ENCODE measurements around the gene N4BP2L2.

N4BP2L2 gene

GRCh38 chr13:32456591-32456990, 82.0 kb downstream of the N4BP2L2 start:
- no peak for DNase-seq

- DNase-seq: no peak
These were observed 83.0 kb downstream of the N4BP2L2 start for GRCh38 chr13:32455594-32455903.

DNA sequence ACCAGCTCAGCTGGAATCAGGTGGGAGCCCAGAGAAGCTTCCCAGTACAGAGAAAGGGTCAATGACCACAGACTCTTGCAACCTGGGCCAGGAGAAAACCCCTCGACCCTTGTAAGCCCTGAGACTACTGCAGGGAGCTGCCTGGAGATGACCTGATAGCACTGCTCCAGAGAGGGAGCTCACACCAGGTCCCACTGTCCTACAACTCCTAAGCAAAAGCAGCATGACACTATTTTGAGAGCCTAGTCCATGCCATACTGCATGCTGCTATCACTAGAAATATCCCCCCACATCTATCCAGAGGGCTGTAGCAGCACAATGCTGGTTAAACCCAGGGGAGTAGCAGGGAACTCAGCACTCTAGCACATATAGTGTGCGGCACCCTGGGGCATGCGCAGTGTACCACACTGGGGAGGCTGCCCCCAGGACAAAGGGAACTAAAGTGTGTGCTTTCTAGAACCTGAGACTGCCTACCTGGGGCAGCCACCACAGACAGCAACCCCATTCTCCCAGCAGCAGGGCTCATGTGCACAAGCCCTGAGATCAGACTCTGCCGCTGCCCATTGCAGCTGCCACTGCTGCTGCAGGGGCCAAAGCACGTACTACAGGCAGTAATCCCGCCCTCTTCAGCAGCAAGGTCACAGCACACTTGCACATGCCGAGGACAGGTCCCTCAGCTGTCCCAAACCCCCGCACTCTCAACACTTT, 83.6 kb downstream of the N4BP2L2 start:
- no peak for DNase-seq

- DNase-seq: no peak
These were observed 84.6 kb downstream of the N4BP2L2 start for GRCh38 chr13:32453981-32454380.

GRCh38 chr13:32448972-32449371, 89.6 kb downstream of the N4BP2L2 start:
- no peak for DNase-seq

DNA sequence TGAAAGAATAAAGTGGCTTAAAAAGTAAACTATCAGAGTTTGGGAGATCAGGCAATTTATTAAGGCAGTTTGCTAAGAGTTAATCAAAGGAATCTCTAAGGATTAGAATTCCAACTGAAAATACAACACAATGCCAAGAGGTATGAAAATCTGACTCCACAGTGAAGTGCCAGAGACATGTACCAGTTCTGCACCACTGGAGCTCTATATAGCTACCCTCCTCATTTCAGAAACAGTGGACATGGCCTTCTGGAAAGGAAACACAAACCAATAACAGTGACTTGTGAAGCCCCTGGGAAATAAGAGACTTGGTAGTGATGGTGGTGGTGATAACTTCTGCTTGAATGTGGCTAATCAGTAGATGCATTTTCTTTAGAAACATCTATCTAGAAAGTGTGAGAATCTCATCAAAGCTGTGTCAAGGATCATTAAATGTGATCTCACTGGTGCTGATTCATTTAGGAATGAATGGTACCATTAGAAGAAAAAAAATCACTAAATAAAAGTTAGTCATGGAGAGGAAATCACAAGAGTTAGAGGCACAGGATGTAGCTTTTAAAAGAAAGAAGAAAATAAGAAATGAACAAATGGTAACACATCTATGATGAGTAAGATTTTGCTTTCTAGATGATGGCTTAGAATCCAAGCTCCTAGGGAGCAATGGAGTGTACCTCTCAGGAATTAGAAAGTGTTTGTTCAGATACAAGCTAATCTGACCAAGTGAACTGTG, 90.5 kb downstream of the N4BP2L2 start:
- DNase-seq: peak; percentile 87

DNA sequence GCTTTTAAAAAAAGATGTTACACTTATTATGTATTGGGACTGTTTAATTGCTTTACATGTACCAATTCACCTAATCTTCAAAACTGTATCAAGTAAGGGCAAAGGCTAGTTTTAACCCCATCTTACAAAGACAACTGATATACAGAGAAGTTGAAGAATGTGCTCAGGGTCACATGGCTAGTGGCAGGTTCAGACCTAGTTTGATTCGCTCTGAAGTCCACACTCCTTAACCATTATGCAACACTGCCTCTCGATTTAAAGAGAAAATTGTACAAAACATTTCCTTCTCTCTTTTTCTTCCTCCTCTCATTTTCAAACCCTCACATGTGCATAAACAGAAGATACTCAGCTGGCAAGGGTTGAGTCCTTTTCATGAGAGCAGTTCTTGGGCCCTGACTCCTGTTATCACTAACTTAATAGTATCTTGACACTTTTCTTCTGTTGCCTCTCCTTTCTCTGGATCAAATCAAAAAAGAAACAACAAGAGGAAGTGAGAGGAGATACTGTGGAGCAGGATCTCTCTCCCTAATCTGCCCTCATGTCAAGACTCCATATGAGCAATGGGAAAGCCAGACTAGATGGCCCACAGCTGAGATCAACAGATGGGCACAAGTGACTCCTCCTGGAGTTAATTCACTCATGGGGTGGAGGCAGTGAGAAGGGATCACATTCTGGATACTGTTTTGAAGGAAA, 91.7 kb downstream of the N4BP2L2 start:
- no peak for DNase-seq

DNA sequence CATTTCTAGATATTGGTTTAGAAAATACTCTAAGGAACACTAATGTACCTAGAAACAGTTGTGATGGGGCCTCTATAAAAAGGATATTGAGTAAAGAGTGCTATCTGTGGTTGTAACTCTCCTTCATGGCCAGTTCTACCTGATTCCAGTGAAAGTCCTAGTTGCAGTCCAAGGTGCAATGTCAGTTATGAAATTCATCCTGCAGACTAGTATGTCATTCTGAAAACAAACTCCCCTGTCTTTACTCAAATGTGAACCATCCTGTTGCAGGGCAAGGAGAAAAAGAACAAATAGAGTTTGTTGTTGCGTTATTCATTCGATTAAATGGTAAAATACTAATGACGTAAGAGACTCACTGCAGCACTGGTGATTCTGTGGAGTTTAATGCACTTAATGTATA, 92.4 kb downstream of the N4BP2L2 start:
- DNase-seq: no peak

DNA sequence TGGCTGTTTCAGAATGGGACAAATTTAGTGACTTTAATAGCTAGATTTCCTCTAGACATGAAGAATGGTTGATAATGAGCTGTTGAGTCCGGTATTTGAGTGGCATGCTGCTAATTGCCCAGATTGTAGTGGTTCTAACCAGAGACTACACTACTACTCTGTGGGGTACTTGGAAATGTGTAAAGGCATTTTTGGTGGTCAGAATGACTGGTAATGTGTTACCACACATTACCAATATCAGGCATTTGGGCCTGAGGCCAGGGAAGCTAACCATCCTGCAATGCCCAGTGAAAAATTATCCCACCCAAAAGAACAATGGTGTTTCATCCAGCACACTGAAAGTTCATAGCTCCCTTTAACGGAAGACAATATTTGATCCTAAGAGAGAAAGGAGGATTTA, 93.1 kb downstream of the N4BP2L2 start:
- no peak for DNase-seq

- peak; percentile 4 for DNase-seq
These were observed 95.5 kb downstream of the N4BP2L2 start for GRCh38 chr13:32443111-32443510.

DNA sequence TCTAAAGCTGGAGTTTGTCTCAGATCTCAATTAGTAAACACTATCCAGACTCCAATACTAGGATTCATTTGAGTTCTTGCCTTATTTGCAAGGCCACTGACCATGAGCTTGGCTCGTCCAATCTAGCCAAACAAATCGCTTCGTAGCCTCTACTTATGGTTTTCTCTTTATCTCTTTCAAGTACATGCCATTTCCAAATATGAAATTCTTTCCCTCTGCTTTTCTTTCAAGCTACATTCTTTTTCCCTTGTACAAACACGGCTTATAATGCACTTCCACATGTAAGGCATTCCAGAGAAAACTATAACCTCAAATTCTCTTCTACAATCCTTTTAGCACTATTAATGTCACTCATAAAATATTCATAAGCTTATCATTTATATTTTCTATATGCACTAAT, 99.7 kb downstream of the N4BP2L2 start:
- no peak for DNase-seq

GRCh38 chr13:32432856-32433255, 105.7 kb downstream of the N4BP2L2 start:
- no peak for DNase-seq

GRCh38 chr13:32431361-32431760, 107.2 kb downstream of the N4BP2L2 start:
- DNase-seq: no peak

GRCh38 chr13:32430018-32430747, 108.4 kb downstream of the N4BP2L2 start:
- no peak for DNase-seq

GRCh38 chr13:32429433-32429909, 109.1 kb downstream of the N4BP2L2 start:
- no peak for DNase-seq

GRCh38 chr13:32428581-32429432, 109.8 kb downstream of the N4BP2L2 start:
- DNase-seq: no peak

DNA sequence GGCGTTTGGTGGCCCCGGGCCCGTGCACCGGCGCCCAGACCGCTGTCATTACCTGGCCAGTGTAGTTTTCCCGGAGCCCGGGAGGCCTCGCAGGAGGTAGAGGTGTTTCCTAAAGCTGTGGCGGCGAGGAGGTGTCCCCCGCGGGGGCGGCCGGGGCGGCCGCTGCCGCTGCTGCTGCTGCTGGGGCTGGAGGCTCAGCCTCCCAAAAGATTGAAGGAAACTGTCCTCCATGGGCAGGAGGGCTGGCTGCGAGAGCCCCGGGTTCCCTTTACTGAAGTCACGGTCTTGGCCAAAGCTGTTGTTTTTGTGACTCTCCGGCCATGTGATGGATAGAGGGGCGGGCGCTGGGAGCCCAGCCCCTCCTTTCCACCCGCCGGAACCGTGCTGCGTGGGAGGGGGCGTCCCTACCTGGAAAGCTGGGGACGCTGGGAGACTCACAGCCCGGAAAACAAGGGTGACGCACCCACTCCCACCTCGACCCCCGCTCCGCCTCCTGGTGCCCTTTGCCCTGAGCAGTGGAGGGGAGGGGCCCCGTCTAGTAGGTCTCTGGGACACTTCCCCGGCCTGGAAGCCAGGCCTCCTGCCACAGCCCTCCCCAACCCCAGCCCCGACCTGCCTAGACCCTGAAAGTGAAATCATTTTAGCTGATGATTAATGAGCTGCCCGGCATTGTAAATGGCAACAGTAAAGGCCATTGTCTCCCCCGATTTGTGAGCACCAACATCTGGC, 110.6 kb downstream of the N4BP2L2 start, which contains the start of gene N4BP2L1:
Gene N4BP2L1 (minus strand): TSS at position 279 of the 729 bp plus-strand sequence. CDS start 48 bp downstream, at position 231.
- DNase-seq: peak; percentile 49

- no peak for DNase-seq
These were observed 111.4 kb downstream of the N4BP2L2 start for GRCh38 chr13:32426990-32427851.

GRCh38 chr13:32426191-32426989, 112.2 kb downstream of the N4BP2L2 start:
- DNase-seq: peak; percentile 15

- DNase-seq: no peak
These were observed 113.4 kb downstream of the N4BP2L2 start for GRCh38 chr13:32425158-32425557.
